Osteoblast (primary cell): ENCODE data around the gene LRRC4C. TPM values are rescaled to one million over a fixed set of nuclear protein-coding genes. Genes with fewer than 3 reads are reported as not detected.

Experiments used
- DNase-seq: peaks from one replicate; pipeline ENCODE4 v3.0.0; 2011; ENCODE audit warnings: low spot score, mixed read lengths; ENCODE audit not compliant: insufficient read length; ENCODE audit errors: missing footprints
- H2AFZ ChIP-seq: 2 replicates; pipeline ENCODE4 v1.6.0; 2011; ENCODE audit warnings: mild to moderate bottlenecking, low read length
- H3K27ac ChIP-seq: 2 replicates; pipeline ENCODE4 v1.5.1; 2011; ENCODE audit warnings: mild to moderate bottlenecking, low read depth, low read length, moderate library complexity
- H3K27me3 ChIP-seq: 2 replicates; pipeline ENCODE4 v1.6.0; 2012; ENCODE audit warnings: mild to moderate bottlenecking, control low read depth, inconsistent platforms, low read length, moderate library complexity; ENCODE audit not compliant: insufficient read depth
- H3K36me3 ChIP-seq: 2 replicates; pipeline ENCODE4 v1.5.1; 2011; ENCODE audit warnings: mild to moderate bottlenecking, low read length, control low read depth, moderate library complexity; ENCODE audit not compliant: insufficient read depth
- H3K4me1 ChIP-seq: 2 replicates; pipeline ENCODE4 v1.5.1; 2011; ENCODE audit warnings: mild to moderate bottlenecking, low read length, control low read depth, moderate library complexity; ENCODE audit not compliant: insufficient read depth
- H3K4me2 ChIP-seq: 2 replicates; pipeline ENCODE4 v1.6.0; 2011; ENCODE audit warnings: mild to moderate bottlenecking, low read length; ENCODE audit not compliant: insufficient read depth
- H3K4me3 ChIP-seq: fragments of 200-600 bp; sonication (generic); 3 replicates; pipeline ENCODE4 v1.5.1; 2012; ENCODE audit warnings: mild to moderate bottlenecking, low read length, inconsistent platforms; ENCODE audit not compliant: insufficient read depth
- H3K79me2 ChIP-seq: 2 replicates; pipeline ENCODE4 v1.6.0; 2012; ENCODE audit warnings: mild to moderate bottlenecking, low read length, control low read depth, inconsistent platforms; ENCODE audit not compliant: insufficient read depth
- H3K9me3 ChIP-seq: 2 replicates; pipeline ENCODE4 v1.5.1; 2011; ENCODE audit warnings: low read depth, low read length, control low read depth
- H4K20me1 ChIP-seq: 2 replicates; pipeline ENCODE4 v1.6.0; 2012; ENCODE audit warnings: mild to moderate bottlenecking, low read length, control low read depth; ENCODE audit not compliant: insufficient read depth
- total RNA-seq: library from RNA; depleted of rRNA; stranded (reverse); fragments of >200 nt; gene quantifications from 2 replicates; pipeline ENCODE4 v1.2.3, GENCODE V29; 2012
- TF ChIP-seq, protein P1 (sequence below): IDR thresholded peaks from 2 replicates; pipeline ENCODE4 v1.5.1; 2011; ENCODE audit warnings: mild to moderate bottlenecking, low read depth, low read length, moderate library complexity; ENCODE audit errors: extremely low read depth

LRRC4C gene
- total RNA-seq, 1 donor = 2.2 TPM

- H3K4me3 ChIP-seq = no peak overlapping the region
- H3K27ac ChIP-seq = no peak overlapping the region
- peaks cover 6% of the 10 kb centered on the region for H3K9me3 ChIP-seq
- H3K4me2 ChIP-seq = no peak overlapping the region
- no peaks in the 10 kb centered on the region for H3K27me3 ChIP-seq
- H2AFZ ChIP-seq = no peak overlapping the region
- H4K20me1 ChIP-seq = no peaks in the 10 kb centered on the region
- TF ChIP-seq, protein P1, sequence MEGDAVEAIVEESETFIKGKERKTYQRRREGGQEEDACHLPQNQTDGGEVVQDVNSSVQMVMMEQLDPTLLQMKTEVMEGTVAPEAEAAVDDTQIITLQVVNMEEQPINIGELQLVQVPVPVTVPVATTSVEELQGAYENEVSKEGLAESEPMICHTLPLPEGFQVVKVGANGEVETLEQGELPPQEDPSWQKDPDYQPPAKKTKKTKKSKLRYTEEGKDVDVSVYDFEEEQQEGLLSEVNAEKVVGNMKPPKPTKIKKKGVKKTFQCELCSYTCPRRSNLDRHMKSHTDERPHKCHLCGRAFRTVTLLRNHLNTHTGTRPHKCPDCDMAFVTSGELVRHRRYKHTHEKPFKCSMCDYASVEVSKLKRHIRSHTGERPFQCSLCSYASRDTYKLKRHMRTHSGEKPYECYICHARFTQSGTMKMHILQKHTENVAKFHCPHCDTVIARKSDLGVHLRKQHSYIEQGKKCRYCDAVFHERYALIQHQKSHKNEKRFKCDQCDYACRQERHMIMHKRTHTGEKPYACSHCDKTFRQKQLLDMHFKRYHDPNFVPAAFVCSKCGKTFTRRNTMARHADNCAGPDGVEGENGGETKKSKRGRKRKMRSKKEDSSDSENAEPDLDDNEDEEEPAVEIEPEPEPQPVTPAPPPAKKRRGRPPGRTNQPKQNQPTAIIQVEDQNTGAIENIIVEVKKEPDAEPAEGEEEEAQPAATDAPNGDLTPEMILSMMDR = no peak
- H3K4me1 ChIP-seq = no peaks in the 10 kb centered on the region
- H3K36me3 ChIP-seq = no peaks in the 10 kb centered on the region
- H3K79me2 ChIP-seq = no peaks in the 10 kb centered on the region
- no peak for DNase-seq
Measured at GRCh38 chr11:41134971-41135370, 324.5 kb downstream of the LRRC4C start.

GRCh38 chr11:41133023-41133422 is 326.4 kb downstream of the LRRC4C start:
- H3K4me2 ChIP-seq = no peak overlapping the region
- TF ChIP-seq, protein P1 = no peak
- H3K79me2 ChIP-seq = no peaks in the 10 kb centered on the region
- no peaks in the 10 kb centered on the region for H3K4me1 ChIP-seq
- no peaks in the 10 kb centered on the region for H3K27me3 ChIP-seq
- H4K20me1 ChIP-seq = no peaks in the 10 kb centered on the region
- H3K36me3 ChIP-seq = no peaks in the 10 kb centered on the region
- H2AFZ ChIP-seq = no peak overlapping the region
- H3K27ac ChIP-seq = no peak overlapping the region
- no peak for DNase-seq
- no peak overlapping the region for H3K4me3 ChIP-seq
- peaks cover 6% of the 10 kb centered on the region for H3K9me3 ChIP-seq

- no peak overlapping the region for H3K4me3 ChIP-seq
- H3K27ac ChIP-seq = no peak overlapping the region
- no peaks in the 10 kb centered on the region for H4K20me1 ChIP-seq
- H3K79me2 ChIP-seq = no peaks in the 10 kb centered on the region
- no peak for DNase-seq
- TF ChIP-seq, protein P1 = no peak
- no peaks in the 10 kb centered on the region for H3K4me1 ChIP-seq
- H3K27me3 ChIP-seq = no peaks in the 10 kb centered on the region
- H2AFZ ChIP-seq = no peak overlapping the region
- no peaks in the 10 kb centered on the region for H3K36me3 ChIP-seq
- H3K9me3 ChIP-seq = no peaks in the 10 kb centered on the region
- H3K4me2 ChIP-seq = no peak overlapping the region
Measured at GRCh38 chr11:41121600-41121999, 337.9 kb downstream of the LRRC4C start.

DNA sequence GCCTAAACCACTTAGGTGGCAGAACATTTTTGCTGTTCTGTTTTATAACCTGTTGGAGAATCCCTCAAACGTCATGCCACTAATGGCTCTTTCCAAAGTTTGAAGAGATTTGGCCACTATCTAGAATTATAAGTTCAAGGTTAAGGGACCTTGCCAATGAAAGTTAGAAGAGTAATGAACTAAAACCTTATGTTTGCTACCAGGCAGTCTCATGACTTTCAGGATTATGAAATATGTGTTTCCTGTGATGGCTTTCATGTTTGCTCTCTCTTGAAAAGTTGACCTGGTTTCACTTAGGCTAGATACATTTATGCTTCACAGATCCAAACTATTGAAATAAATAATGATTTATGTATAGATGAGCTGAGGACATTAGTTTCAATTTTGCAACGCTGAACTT is 340.0 kb downstream of the LRRC4C start:
- H3K36me3 ChIP-seq = no peaks in the 10 kb centered on the region
- TF ChIP-seq, protein P1 = no peak
- H2AFZ ChIP-seq = no peak overlapping the region
- H3K27me3 ChIP-seq = no peaks in the 10 kb centered on the region
- H3K27ac ChIP-seq = no peak overlapping the region
- H3K79me2 ChIP-seq = no peaks in the 10 kb centered on the region
- H3K4me3 ChIP-seq = no peak overlapping the region
- H3K4me1 ChIP-seq = no peaks in the 10 kb centered on the region
- no peaks in the 10 kb centered on the region for H3K9me3 ChIP-seq
- no peak for DNase-seq
- no peaks in the 10 kb centered on the region for H4K20me1 ChIP-seq
- no peak overlapping the region for H3K4me2 ChIP-seq
